GM12873 (cell line): Measurements from ENCODE around the gene CD82.
A peak's percentile ranks its signal among the peaks of the same experiment; 100 is the strongest.

ENCODE experiments used
- TF ChIP-seq, protein P1 (sequence below): IDR thresholded peaks from 2 replicates; pipeline ENCODE4 v1.5.1; 2012; ENCODE audit warnings: low read depth, mild to moderate bottlenecking, moderate library complexity, low read length, control low read depth; ENCODE audit not compliant: insufficient read depth; ENCODE audit errors: missing control alignments

CD82 gene

DNA sequence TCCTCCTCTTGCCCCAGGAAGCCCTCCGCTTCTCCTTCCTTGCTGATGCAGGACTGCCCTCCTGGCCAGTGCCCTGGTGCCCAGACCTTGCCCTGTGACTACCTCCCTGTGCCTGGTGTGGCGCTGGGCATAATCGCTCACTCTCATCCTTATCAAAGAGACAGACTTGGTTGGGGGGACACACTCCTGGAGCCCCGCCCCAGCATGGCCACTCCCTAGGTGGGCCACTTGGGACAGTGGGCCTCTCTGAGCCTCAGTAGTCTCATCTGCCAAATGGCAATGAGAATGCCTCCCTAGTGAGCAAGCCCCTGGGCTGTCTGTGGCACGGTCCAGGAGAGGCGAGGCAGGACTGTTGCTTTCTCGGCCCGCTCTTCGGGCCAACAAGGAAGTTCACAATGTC lies 88.6 kb downstream of the CD82 start:
- TF ChIP-seq, protein P1, sequence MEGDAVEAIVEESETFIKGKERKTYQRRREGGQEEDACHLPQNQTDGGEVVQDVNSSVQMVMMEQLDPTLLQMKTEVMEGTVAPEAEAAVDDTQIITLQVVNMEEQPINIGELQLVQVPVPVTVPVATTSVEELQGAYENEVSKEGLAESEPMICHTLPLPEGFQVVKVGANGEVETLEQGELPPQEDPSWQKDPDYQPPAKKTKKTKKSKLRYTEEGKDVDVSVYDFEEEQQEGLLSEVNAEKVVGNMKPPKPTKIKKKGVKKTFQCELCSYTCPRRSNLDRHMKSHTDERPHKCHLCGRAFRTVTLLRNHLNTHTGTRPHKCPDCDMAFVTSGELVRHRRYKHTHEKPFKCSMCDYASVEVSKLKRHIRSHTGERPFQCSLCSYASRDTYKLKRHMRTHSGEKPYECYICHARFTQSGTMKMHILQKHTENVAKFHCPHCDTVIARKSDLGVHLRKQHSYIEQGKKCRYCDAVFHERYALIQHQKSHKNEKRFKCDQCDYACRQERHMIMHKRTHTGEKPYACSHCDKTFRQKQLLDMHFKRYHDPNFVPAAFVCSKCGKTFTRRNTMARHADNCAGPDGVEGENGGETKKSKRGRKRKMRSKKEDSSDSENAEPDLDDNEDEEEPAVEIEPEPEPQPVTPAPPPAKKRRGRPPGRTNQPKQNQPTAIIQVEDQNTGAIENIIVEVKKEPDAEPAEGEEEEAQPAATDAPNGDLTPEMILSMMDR: no peak

DNA sequence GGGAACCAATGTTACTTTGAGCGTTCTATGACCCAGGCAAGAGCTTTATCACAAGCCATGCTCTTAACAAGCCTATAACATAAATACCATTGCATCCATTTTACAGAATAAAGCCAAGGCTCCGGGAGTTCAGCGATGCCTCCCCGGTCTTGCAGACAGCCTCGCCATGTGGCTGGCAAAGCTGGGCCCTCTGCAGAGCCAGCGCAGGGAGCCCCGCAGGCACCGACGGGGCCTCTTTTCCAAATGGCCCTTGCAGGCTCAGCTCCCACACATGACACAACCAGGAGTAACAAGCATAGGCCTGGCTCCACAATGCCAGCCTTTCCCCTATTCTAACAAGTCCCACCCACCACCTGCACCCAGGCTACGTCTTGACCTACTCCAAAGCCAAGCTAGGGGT lies 89.1 kb downstream of the CD82 start:
- TF ChIP-seq, protein P1: no peak

DNA sequence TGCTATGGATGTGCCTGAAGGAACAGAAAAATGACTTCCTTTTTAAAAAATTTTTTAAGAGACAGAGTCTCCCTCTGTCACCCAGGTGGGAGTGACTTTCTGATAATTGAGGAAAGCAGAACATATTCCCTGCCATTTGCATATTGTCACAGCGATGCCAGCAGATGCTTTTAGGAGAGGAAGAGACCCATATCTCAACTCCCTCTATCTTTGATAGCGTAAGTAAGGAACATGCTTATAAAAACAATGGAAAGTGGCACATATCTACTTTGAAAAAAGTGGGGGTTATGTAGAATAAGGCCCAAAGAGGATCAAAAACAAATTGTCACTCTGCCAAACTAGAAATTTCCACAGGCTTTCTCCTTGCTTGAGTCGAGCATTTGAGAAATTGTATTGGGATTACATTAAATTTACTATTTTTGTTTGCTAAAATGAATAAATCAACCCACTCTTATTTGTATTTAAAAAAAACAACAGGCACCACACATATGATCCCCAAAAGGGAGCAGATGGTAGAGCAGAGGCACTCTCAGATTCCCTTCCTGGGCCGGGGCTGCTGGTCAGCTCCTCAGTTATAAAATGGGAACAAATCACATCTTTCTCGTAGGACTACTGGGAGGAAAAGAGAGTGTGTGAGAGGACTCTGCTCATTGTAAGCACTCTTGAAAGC lies 92.5 kb downstream of the CD82 start:
- TF ChIP-seq, protein P1: no peak

DNA sequence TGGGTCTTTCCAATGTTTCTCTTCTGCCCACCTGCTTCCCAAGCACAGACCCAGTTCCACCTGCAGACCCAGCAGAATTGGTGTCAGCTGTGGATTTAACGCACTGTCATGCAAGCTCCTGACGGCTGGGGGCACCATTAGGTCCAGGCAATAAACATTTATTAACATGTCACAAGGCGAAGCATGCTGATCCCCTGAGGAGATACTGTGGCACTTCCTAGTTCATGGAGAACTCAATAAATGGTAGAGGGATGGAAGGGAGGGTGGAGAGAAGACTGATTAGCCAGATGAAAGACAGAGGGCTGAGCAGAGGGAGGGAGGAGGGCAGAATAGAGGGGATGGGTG lies 93.0 kb downstream of the CD82 start:
- TF ChIP-seq, protein P1: peak; percentile 49

DNA sequence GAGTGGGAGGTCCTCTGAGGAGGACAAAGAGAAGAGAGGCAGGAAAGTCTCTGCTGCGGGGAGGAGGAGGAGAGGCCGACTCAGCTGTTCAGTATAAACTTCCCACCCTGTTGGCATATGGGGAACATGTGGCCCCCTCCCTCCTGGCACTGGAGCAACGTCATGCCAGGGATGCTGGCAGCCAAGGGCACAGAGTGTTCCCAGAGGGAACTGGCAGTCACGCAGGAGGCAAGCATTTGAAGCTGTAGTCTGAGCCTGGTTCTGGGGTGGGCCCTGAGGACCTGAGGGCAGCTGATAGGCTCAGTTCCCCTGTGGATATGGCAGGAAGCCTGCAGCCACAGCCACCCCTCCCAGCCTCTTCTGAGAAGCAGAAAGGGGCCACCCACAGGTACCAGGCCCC lies 94.2 kb downstream of the CD82 start:
- TF ChIP-seq, protein P1: no peak

DNA sequence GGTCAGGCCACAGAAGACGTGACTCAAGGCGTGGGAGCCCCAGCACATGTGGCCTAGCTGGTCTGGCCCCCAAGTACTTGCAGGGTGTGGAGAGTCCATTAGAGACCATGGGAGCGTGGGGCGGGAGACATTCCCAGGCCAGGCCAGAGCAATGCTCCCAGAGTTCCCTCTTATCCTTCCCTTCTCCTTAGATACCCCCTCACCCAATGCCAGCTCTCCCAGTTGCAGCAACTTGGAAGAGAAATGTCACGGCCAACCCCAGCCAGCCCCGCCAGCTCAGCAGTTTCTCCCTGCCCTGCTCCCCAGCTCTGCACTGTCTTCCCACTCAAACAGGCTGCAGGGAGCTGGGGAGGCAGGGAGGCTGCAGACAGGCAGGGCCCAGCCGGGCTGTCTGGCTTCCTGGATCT lies 95.9 kb downstream of the CD82 start:
- TF ChIP-seq, protein P1: no peak
